ENCODE results near the gene RBM22. TPM values are rescaled to one million over a fixed set of nuclear protein-coding genes. Genes with fewer than 3 reads are reported as not detected.
"Not testable (repeated sequence)": the region's sequence is repeated elsewhere in the genome, so short reads cannot be mapped to it uniquely, and the experiment has no call there.

Gene RBM22
- polyA plus RNA-seq, 1 donor from 2014 or later = 67.9 TPM

- not testable (repeated sequence) for H4K20me1 ChIP-seq (ENCODE audit: insufficient read depth); H3K27ac ChIP-seq (ENCODE audit: low read length); H3K4me2 ChIP-seq (ENCODE audit: low read length); H3K9ac ChIP-seq (ENCODE audit: low read length); H3K4me3 ChIP-seq (ENCODE audit: low read length); H3K9me2 ChIP-seq (ENCODE audit: insufficient read depth, low read length); H3F3A ChIP-seq (ENCODE audit: insufficient read depth, low read length, poor library complexity, severe bottlenecking); H3K79me2 ChIP-seq (replicated peaks; ENCODE audit: insufficient read depth, low read length); H3K36me3 ChIP-seq (ENCODE audit: insufficient read depth, low read length); H3K9me3 ChIP-seq (ENCODE audit: low read length); H3K27me3 ChIP-seq (ENCODE audit: insufficient read depth, low read depth, low read length); H2AFZ ChIP-seq (ENCODE audit: low read depth, low read length)
Observed at GRCh38 chr5:150742455-150743141, 41.7 kb upstream of the RBM22 start.

GRCh38 chr5:150740992-150741391 lies 40.1 kb upstream of the RBM22 start:
- peaks cover 6% of the 10 kb centered on the region for H3K79me2 ChIP-seq (replicated peaks; ENCODE audit: insufficient read depth, low read length)
- TF ChIP-seq MXI1 (conservative IDR thresholded peaks at IDR 0.05; ENCODE audit: poor library complexity, severe bottlenecking) (no peak), REST (IDR thresholded peaks at IDR 0.05; ENCODE audit: borderline replicate concordance) (no peak), POLR2AphosphoS5 (IDR thresholded peaks at IDR 0.05) (no peak), SMC3 (conservative IDR thresholded peaks at IDR 0.05; ENCODE audit: poor library complexity) (no peak), RAD21 (conservative IDR thresholded peaks at IDR 0.05) (no peak), TAF1 (IDR thresholded peaks at IDR 0.05; ENCODE audit: low read depth) (no peak), EZH2 (IDR thresholded peaks at IDR 0.05; ENCODE audit: borderline replicate concordance, insufficient read depth, low read length, poor library complexity, severe bottlenecking) (no peak), CTCF (IDR thresholded peaks at IDR 0.05; ENCODE audit: poor library complexity, severe bottlenecking) (no peak), EP300 (conservative IDR thresholded peaks at IDR 0.05; ENCODE audit: poor library complexity, severe bottlenecking) (no peak)
- H3K27ac ChIP-seq (ENCODE audit: low read length) = no peak overlapping the region
- H3K36me3 ChIP-seq (ENCODE audit: insufficient read depth, low read length) = no peaks in the 10 kb centered on the region
- no peak overlapping the region for H3K4me3 ChIP-seq (ENCODE audit: low read length)
- H3K9ac ChIP-seq (ENCODE audit: low read length) = no peak overlapping the region
- no peaks in the 10 kb centered on the region for H3F3A ChIP-seq (ENCODE audit: insufficient read depth, low read length, poor library complexity, severe bottlenecking)
- H3K27me3 ChIP-seq (ENCODE audit: insufficient read depth, low read depth, low read length) = no peaks in the 10 kb centered on the region
- no peak overlapping the region for H3K4me2 ChIP-seq (ENCODE audit: low read length)
- no peak overlapping the region for H2AFZ ChIP-seq (ENCODE audit: low read depth, low read length)
- H3K9me3 ChIP-seq (ENCODE audit: low read length) = peaks cover 3% of the 10 kb centered on the region
- no peaks in the 10 kb centered on the region for H3K9me2 ChIP-seq (ENCODE audit: insufficient read depth, low read length)
- no peaks in the 10 kb centered on the region for H4K20me1 ChIP-seq (ENCODE audit: insufficient read depth)

All from neural cell (in vitro differentiated cells).